NCI-H1417 treated with DMSO at 0.1 percent for 48 hours (cell line): ENCODE data around the gene CNRIP1.
"Not testable (repeated sequence)": the region's sequence is repeated elsewhere in the genome, so short reads cannot be mapped to it uniquely, and the experiment has no call there.

Experiments
- DNase-seq: peaks from one replicate; lab custom pipeline; 2025; lab: John Stamatoyannopoulos, UW

CNRIP1 gene

DNA sequence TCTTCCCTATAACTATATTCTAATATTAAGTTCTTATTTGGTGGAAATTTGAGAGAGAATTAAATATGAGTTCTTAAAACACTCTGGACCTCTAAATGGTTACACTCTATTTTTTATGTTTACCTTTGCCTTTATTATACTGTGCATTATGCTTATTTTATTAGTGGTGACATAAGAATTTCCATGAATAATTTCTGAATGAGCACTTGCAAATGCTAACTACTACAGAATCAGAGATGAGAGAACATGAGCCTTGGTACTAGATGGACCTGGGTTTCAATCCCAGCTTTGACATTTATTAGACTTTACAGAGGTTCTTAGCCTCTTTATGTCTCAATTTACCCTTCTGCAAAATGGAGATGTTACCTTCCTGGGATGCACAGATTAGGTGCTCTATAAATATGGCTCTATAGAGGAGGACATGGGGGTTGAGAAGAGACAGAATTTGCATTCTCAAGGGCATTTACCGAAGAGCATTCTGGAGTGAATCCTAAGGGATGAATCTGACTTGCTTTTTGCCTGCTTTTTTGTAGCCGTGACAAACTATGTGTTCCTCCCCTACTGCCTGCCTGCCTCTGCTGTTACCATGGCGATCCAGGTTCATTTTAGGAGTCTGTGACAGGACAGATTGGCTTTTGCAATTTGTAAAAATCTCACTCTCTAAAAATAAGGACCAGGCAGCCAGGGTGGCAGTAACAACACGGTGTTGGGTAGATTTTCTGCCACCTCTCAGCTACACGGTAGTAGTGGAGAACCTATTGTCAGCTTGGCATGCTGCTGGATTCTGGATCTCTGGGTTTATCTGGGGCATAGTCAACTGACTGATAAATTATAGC lies 20.7 kb upstream of the CNRIP1 start:
- no peak for DNase-seq

DNA sequence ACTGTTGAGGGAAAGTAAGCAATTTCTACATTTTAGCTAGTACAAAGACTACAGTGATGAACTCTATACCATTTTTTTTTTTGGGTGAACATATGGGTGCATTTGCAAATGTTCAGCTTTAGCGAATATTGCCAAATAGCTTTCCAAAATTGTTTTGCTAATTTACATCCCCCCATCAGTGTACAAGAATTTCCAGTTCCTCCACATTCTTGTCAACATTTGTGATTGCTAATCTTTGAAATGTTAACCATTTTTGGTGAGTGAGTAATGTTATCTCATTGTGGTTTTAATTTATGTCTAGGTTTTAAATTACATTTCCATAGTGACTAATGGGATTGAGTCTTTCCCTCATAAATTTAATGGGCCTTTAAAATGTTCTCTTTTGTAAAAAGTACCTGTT lies 16.4 kb upstream of the CNRIP1 start:
- no peak for DNase-seq

GRCh38 chr2:68333931-68334330 lies 14.2 kb upstream of the CNRIP1 start:
- no peak for DNase-seq

- no peak for DNase-seq
Observed at GRCh38 chr2:68333009-68333408, 13.3 kb upstream of the CNRIP1 start.

GRCh38 chr2:68330691-68331090 lies 10.9 kb upstream of the CNRIP1 start:
- DNase-seq: no peak

DNA sequence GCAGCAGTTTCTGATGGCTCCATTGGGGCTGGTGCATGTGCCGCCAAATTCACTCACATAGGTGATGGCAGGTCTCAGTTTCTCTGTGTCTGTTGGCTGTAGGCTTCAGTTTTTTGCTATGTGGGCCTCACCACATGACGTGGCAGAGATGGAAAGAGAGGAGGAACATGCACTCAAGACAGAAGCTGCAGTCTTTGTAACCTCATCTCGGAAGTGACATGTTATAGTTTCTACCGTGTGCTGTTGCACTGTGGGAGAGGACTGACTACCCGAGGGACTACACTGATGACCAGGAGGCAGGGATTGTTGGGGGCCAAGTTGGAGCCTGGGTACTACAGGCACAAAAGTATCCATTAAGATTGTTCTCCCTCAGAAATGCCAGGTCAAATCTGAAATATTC lies 9.2 kb upstream of the CNRIP1 start:
- DNase-seq: no peak

- no peak for DNase-seq
Observed at GRCh38 chr2:68325056-68325455, 5.3 kb upstream of the CNRIP1 start.

DNA sequence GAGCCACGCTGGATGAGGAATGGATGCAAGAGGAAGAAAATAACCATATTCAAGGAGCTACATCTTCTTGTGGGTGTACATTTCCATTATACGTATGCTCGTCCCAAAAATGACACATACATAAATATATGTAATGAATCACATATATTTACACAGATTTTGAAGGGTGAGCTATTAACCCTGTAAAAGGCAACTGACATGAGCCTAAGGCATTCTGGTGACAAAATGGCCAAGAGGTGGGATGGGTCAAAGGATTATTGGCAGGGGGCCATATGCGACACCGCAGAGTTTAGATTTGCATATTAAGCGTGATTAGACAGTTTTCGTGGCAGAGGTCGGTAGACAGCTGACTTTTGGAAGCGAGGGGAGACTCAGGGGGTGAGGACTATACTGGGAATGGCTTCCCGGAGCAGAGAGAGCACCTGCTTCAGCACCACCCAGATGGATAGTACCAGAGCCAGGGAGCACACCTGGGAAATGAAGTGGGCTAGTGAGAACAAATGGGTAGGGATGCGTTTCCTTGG lies 431 bp upstream of the CNRIP1 start:
- peak; percentile 59 for DNase-seq

DNA sequence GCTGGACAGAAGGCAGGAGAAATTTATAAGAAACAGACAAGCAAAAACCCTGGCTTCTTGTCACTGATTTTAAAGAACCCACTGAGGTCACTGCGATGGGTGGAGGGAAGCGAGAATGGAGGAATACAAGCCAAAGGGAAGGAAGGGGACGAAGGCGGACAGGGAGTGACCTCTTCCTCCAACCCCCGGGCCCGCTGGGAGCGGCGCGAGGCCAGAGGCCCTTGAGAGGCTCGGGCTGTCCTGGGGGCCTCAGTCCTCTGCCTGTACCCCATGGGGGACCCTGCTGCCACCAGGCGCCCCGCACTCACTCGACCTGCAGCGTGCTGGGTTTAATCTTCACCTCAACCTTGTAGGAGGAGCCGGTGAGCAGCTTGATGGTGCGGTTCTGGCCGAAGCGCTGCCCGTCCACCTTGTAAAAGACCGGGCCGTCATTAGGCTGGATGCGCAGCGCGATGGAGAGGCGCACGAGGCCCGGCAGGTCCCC lies 793 bp downstream of the CNRIP1 start:
- no peak for DNase-seq

GRCh38 chr2:68317971-68318913 lies 1.5 kb downstream of the CNRIP1 start:
- no peak for DNase-seq

DNA sequence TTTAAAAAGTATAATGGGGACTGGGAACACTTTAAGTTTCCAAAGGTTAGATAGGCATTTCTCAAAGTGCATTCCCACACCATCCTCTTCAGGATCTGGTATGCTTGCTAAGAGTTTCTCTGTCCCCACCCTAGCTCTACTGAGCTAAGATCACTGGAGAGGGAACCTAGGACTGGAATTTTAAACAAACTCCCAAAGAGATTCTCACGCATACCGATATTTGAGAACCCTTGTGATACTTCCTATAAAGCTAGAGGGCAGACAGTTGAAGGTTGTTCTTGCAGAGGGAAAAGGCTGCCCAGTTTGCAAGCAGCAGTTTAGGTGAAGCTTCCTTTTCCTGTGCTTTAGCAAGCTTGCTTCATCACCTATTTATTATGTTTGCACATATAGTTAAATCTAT lies 3.6 kb downstream of the CNRIP1 start:
- DNase-seq: no peak

DNA sequence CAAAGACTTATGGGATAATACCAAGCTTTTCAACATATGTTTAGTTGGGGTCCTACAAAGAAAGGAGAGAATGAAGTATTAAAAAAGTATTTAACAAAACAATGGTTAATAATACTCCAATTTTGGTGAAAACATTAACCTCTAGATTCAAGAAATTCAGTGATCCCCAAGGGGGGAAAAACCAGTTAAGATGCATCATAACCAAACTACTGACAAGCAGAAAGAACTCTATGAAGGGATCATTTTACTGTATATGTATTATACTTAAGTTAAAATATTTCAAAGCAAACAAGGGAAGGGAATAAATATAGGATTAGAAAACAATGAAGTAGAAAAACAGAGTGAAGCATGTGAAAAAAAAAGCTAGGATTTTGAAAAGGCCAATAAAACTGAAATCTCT lies 8.7 kb downstream of the CNRIP1 start:
- no peak for DNase-seq

- DNase-seq: no peak
Observed at GRCh38 chr2:68309426-68309825, 10.3 kb downstream of the CNRIP1 start.

- DNase-seq: not testable (repeated sequence)
Observed at GRCh38 chr2:68303902-68304272, 15.9 kb downstream of the CNRIP1 start.

- no peak for DNase-seq
Observed at GRCh38 chr2:68303033-68303901, 16.5 kb downstream of the CNRIP1 start.

DNA sequence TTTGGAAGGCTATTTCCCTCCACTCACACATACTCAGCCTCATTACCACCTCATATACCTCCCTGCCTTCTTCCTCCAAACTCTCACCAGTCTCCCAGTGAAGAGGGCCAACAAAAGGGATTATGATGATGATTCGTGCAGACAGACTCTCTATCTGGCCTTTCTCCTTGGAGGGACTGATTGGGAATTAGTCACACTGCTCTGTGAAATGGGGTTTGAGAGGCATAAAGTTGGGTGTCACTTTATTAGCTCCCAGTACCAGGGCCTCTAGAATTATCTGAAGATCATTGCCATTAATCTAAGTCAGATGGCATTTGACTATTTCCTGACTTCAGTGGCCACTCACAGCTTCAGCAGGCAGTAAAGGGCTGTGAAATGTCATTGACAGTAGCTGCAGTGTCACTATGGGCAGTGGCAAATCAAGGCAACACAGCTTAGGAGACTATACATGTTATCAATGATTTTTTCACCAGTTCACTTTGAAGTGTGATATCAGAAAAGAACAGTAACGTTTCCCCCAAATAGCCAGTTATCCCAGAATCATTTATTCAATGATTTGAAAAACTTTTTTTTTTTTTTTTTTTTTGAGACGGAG lies 17.4 kb downstream of the CNRIP1 start:
- no peak for DNase-seq

GRCh38 chr2:68295516-68295915 lies 24.2 kb downstream of the CNRIP1 start:
- no peak for DNase-seq

- no peak for DNase-seq
Observed at GRCh38 chr2:68294913-68295312, 24.8 kb downstream of the CNRIP1 start.

DNA sequence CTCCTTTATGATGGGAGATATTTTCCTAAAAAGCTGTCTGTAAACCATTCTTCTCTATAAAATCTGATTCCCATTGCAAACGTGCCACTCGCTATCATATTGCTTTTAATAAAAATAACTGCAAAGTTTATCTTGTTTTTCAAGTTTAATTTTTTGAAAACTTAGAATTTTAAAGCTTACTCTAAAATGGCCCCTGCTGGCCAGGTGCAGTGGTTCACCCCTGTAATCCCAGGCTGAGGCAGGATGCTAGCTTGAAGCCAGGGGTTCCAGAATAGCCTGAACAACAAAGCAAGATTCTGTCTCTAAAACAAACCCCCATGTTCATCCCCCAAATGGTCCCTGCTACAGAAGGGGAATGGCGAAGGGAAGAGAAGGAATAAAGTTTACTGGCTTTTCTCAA lies 25.6 kb downstream of the CNRIP1 start:
- DNase-seq: no peak

DNA sequence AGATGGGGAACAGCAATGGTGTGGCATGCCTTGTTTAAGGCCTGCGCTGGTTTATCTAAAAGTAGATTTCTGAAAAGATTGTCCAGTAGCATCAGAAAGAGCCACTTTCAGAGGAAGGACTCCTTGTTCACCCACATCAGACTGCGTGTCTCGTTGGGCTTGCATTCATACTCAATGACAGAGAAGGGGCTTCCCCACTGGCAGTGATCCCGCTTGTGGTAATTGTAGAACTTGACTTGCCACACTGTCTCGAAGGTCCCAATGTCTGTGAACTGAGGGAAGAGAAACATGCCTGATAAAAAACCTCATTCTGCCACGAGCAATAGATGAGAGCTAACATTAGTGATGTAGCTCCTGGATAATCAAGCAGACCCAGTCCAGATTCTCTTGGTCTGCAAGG lies 26.0 kb downstream of the CNRIP1 start:
- no peak for DNase-seq

GRCh38 chr2:68293024-68293423 lies 26.7 kb downstream of the CNRIP1 start:
- DNase-seq: no peak
